Measurements from ENCODE around the gene TRIM2.
A peak's percentile ranks its signal among the peaks of the same experiment; 100 is the strongest.

Gene TRIM2

GRCh38 chr4:153223930-153224329, 19.7 kb downstream of the TRIM2 start:
- Histone ChIP-seq H3K27me3 (ENCODE audit: control insufficient read depth, insufficient read depth, low read length) (no peaks in the 10 kb centered on the region), H3K79me2 (no peaks in the 10 kb centered on the region), H3K4me1 (peaks cover 6% of the 10 kb centered on the region), H3K4me2 (ENCODE audit: low read length) (no peak overlapping the region), H2AFZ (peak overlapping the region; percentile 28), H3K9me3 (ENCODE audit: control insufficient read depth, low read length) (no peaks in the 10 kb centered on the region), H3K9ac (no peak overlapping the region), H3K27ac (peak overlapping the region; percentile 68), H3K4me3 (ENCODE audit: low read depth, low read length) (no peak overlapping the region), H3K36me3 (ENCODE audit: control insufficient read depth, insufficient read depth, low read length) (no peaks in the 10 kb centered on the region)
- TF ChIP-seq CTCF (IDR thresholded peaks at IDR 0.05): no peak

- Histone ChIP-seq H3K4me3 (ENCODE audit: low read depth, low read length) (no peak overlapping the region), H3K9me3 (ENCODE audit: control insufficient read depth, low read length) (no peaks in the 10 kb centered on the region), H3K27ac (peak overlapping the region; percentile 56), H3K79me2 (no peaks in the 10 kb centered on the region), H3K4me1 (peaks cover 6% of the 10 kb centered on the region), H2AFZ (peak overlapping the region; percentile 28), H3K4me2 (ENCODE audit: low read length) (no peak overlapping the region), H3K9ac (no peak overlapping the region), H3K36me3 (ENCODE audit: control insufficient read depth, insufficient read depth, low read length) (no peaks in the 10 kb centered on the region), H3K27me3 (ENCODE audit: control insufficient read depth, insufficient read depth, low read length) (no peaks in the 10 kb centered on the region)
- no peak for TF ChIP-seq CTCF (IDR thresholded peaks at IDR 0.05)
These were observed 20.2 kb downstream of the TRIM2 start for GRCh38 chr4:153224474-153224873.

GRCh38 chr4:153227469-153228075, 23.3 kb downstream of the TRIM2 start:
- H3K4me1 ChIP-seq: peaks cover 6% of the 10 kb centered on the region
- TF ChIP-seq CTCF (IDR thresholded peaks at IDR 0.05): no peak
- H3K36me3 ChIP-seq (ENCODE audit: control insufficient read depth, insufficient read depth, low read length): no peaks in the 10 kb centered on the region
- H2AFZ ChIP-seq: no peak overlapping the region
- no peak overlapping the region for H3K4me2 ChIP-seq (ENCODE audit: low read length)
- H3K79me2 ChIP-seq: no peaks in the 10 kb centered on the region
- H3K27me3 ChIP-seq (ENCODE audit: control insufficient read depth, insufficient read depth, low read length): no peaks in the 10 kb centered on the region
- no peak overlapping the region for H3K9ac ChIP-seq
- no peak overlapping the region for H3K27ac ChIP-seq
- H3K9me3 ChIP-seq (ENCODE audit: control insufficient read depth, low read length): no peaks in the 10 kb centered on the region
- H3K4me3 ChIP-seq (ENCODE audit: low read depth, low read length): no peak overlapping the region

- TF ChIP-seq CTCF (IDR thresholded peaks at IDR 0.05): no peak
- Histone ChIP-seq H3K27me3 (ENCODE audit: control insufficient read depth, insufficient read depth, low read length) (no peaks in the 10 kb centered on the region), H3K36me3 (ENCODE audit: control insufficient read depth, insufficient read depth, low read length) (no peaks in the 10 kb centered on the region), H3K27ac (no peak overlapping the region), H3K4me3 (ENCODE audit: low read depth, low read length) (no peak overlapping the region), H3K9ac (no peak overlapping the region), H2AFZ (no peak overlapping the region), H3K4me1 (peaks cover 6% of the 10 kb centered on the region), H3K9me3 (ENCODE audit: control insufficient read depth, low read length) (no peaks in the 10 kb centered on the region), H3K79me2 (no peaks in the 10 kb centered on the region), H3K4me2 (ENCODE audit: low read length) (no peak overlapping the region)
These were observed 24.4 kb downstream of the TRIM2 start for GRCh38 chr4:153228512-153229140.

GRCh38 chr4:153229545-153229944, 25.3 kb downstream of the TRIM2 start:
- H3K4me1 ChIP-seq: no peaks in the 10 kb centered on the region
- H2AFZ ChIP-seq: no peak overlapping the region
- H3K9ac ChIP-seq: no peak overlapping the region
- H3K4me3 ChIP-seq (ENCODE audit: low read depth, low read length): no peak overlapping the region
- TF ChIP-seq CTCF (IDR thresholded peaks at IDR 0.05): no peak
- no peaks in the 10 kb centered on the region for H3K27me3 ChIP-seq (ENCODE audit: control insufficient read depth, insufficient read depth, low read length)
- H3K79me2 ChIP-seq: no peaks in the 10 kb centered on the region
- no peaks in the 10 kb centered on the region for H3K9me3 ChIP-seq (ENCODE audit: control insufficient read depth, low read length)
- H3K36me3 ChIP-seq (ENCODE audit: control insufficient read depth, insufficient read depth, low read length): no peaks in the 10 kb centered on the region
- no peak overlapping the region for H3K27ac ChIP-seq
- H3K4me2 ChIP-seq (ENCODE audit: low read length): no peak overlapping the region
